ENCODE data around the gene MEIS3. TPM values are rescaled to one million over a fixed set of nuclear protein-coding genes. Genes with fewer than 3 reads are reported as not detected.

MEIS3 gene
- total RNA-seq, 1 experiment from 2014 or later: 35.8 TPM

GRCh38 chr19:47376589-47377144, 42.7 kb downstream of the MEIS3 start:
- Histone ChIP-seq H2AFZ (ENCODE audit: low read depth, low read length, poor library complexity, severe bottlenecking) (no peak overlapping the region), H3K9ac (ENCODE audit: low read length) (no peak overlapping the region), H3K27me3 (ENCODE audit: insufficient read depth, low read length) (no peaks in the 10 kb centered on the region), H3K9me3 (ENCODE audit: control insufficient read depth in 1 of 2, insufficient read depth in 1 of 2, low read depth in 1 of 2, low read length in 2 of 2) (no peaks in the 10 kb centered on the region), H3K36me3 (ENCODE audit: control insufficient read depth in 1 of 2, insufficient read depth in 2 of 2, low read length in 2 of 2) (peaks cover 17 to 52% of the 10 kb centered on the region in 2 experiments; a peak in 3 of 4 replicates), H3K4me2 (ENCODE audit: low read length) (no peak overlapping the region), H3K9me2 (ENCODE audit: insufficient read depth) (no peaks in the 10 kb centered on the region), H3K79me2 (ENCODE audit: insufficient read depth, low read length) (no peaks in the 10 kb centered on the region), H3K4me3 (replicated peaks in 1 of 2; ENCODE audit: low read depth in 1 of 2, low read length in 2 of 2) (no peak overlapping the region), H4K20me1 (ENCODE audit: insufficient read depth) (no peaks in the 10 kb centered on the region), H3K27ac (ENCODE audit: low read depth, low read length) (no peak overlapping the region), H3K4me1 (ENCODE audit: control insufficient read depth in 1 of 2, insufficient read depth in 2 of 2, low read length in 2 of 2) (no peaks in the 10 kb centered on the region)
- ATAC-seq (no peak), DNase-seq (ENCODE audit: low read depth, low spot score) (no peak)
- ChIA-PET CTCF (no interaction called here), RAD21 (ENCODE audit: low non-redundant PET in 1 of 2, low total read pairs in 2 of 2, uncharacterized antibody in 2 of 2, unreplicated experiment in 2 of 2) (no interaction called here), POLR2A (interaction anchor here (0.5 kb wide), 1 partner anchor 1416 kb away, joined by 4 read pairs; no protein-coding TSS in a partner anchor)
- intact Hi-C loops (cut with micrococcal nuclease): no loop called here
- no TSS peak for BruUV-seq (replicated peaks)
- TF ChIP-seq CTCF (IDR thresholded peaks at IDR 0.05 in 2 of 3, conservative IDR thresholded peaks at IDR 0.05 in 1 of 3; ENCODE audit: borderline replicate concordance in 1 of 3, insufficient read depth in 1 of 3, low read depth in 2 of 3, low read length in 2 of 3): no peak
- no peak for TF ChIP-seq EZH2 (IDR thresholded peaks at IDR 0.05)
- TF ChIP-seq TCF7L2 (IDR thresholded peaks at IDR 0.05; ENCODE audit: borderline replicate concordance, extremely low read depth, insufficient read depth, insufficient read length): no peak
- no peak for TF ChIP-seq ZFX (IDR thresholded peaks at IDR 0.05)
- TF ChIP-seq FOSL1 (IDR thresholded peaks at IDR 0.05; ENCODE audit: low read depth): no peak
- TF ChIP-seq JUND (IDR thresholded peaks at IDR 0.05): no peak
- TF ChIP-seq REST (IDR thresholded peaks at IDR 0.05; ENCODE audit: low read depth): no peak
- TF ChIP-seq ELF1 (IDR thresholded peaks at IDR 0.05; ENCODE audit: borderline replicate concordance, low read depth): no peak
- no peak for TF ChIP-seq MAX (IDR thresholded peaks at IDR 0.05)
- TF ChIP-seq SRF (IDR thresholded peaks at IDR 0.05; ENCODE audit: low read depth): no peak
- TF ChIP-seq SP1 (IDR thresholded peaks at IDR 0.05; ENCODE audit: low read depth): no peak
- no peak for TF ChIP-seq ZNF274 (IDR thresholded peaks at IDR 0.05; ENCODE audit: low read depth, low read length)
- no peak for TF ChIP-seq CBX3 (IDR thresholded peaks at IDR 0.05; ENCODE audit: low read depth)
- no peak for TF ChIP-seq EZH2phosphoT487 (IDR thresholded peaks at IDR 0.05; ENCODE audit: borderline replicate concordance)
- TF ChIP-seq POLR2AphosphoS5 (IDR thresholded peaks at IDR 0.05; ENCODE audit: low read depth, low read length): no peak
- no peak for TF ChIP-seq YY1 (IDR thresholded peaks at IDR 0.05; ENCODE audit: extremely low read depth, insufficient replicate concordance, low read depth, low read length)
- TF ChIP-seq CEBPB (IDR thresholded peaks at IDR 0.05; ENCODE audit: low read depth): no peak
- TF ChIP-seq ZBTB33 (IDR thresholded peaks at IDR 0.05; ENCODE audit: extremely low read depth, insufficient replicate concordance, low read length): no peak
- TF ChIP-seq SIN3A (IDR thresholded peaks at IDR 0.05; ENCODE audit: low read depth): no peak
